ENCODE measurements around the gene RCAN1. TPM values are rescaled to one million over a fixed set of nuclear protein-coding genes. Genes with fewer than 3 reads are reported as not detected.

Gene RCAN1
- total and polyA plus RNA-seq, 9 of the 15 experiments (the other 6 are each of a cell fraction or from before 2014, with no cell fraction given): 4.4 to 16.5 (median 12.3) TPM

- TF ChIP-seq, protein P1, sequence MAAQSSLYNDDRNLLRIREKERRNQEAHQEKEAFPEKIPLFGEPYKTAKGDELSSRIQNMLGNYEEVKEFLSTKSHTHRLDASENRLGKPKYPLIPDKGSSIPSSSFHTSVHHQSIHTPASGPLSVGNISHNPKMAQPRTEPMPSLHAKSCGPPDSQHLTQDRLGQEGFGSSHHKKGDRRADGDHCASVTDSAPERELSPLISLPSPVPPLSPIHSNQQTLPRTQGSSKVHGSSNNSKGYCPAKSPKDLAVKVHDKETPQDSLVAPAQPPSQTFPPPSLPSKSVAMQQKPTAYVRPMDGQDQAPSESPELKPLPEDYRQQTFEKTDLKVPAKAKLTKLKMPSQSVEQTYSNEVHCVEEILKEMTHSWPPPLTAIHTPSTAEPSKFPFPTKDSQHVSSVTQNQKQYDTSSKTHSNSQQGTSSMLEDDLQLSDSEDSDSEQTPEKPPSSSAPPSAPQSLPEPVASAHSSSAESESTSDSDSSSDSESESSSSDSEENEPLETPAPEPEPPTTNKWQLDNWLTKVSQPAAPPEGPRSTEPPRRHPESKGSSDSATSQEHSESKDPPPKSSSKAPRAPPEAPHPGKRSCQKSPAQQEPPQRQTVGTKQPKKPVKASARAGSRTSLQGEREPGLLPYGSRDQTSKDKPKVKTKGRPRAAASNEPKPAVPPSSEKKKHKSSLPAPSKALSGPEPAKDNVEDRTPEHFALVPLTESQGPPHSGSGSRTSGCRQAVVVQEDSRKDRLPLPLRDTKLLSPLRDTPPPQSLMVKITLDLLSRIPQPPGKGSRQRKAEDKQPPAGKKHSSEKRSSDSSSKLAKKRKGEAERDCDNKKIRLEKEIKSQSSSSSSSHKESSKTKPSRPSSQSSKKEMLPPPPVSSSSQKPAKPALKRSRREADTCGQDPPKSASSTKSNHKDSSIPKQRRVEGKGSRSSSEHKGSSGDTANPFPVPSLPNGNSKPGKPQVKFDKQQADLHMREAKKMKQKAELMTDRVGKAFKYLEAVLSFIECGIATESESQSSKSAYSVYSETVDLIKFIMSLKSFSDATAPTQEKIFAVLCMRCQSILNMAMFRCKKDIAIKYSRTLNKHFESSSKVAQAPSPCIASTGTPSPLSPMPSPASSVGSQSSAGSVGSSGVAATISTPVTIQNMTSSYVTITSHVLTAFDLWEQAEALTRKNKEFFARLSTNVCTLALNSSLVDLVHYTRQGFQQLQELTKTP (IDR thresholded peaks at IDR 0.05; ENCODE audit: low read depth in 1 of 2, partially characterized antibody in 2 of 2): no peak
Observed at GRCh38 chr21:34636961-34637360, 22.0 kb upstream of the RCAN1 start (continued).

DNA sequence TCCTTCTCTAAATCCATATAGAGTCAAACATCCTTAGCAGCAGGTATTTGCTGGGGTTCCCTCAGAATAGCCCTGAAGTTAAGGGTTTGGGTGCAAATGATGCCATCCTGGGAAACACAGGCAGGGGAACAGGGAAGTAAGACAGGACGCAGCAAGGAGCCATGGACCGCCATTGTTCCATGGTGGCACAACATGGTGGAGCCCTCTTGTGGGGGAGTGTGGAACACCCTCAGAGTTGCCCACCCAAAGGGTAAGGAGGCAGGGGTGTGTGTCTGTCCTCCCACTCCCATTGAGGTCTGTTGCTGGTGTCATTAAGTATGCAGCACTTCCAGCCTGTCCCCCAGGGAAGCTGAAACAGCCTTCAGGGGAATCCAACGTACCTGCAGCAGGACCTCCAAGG is 20.4 kb upstream of the RCAN1 start:
- Histone ChIP-seq H3K9ac (ENCODE audit: insufficient read depth in 1 of 2, low read depth in 2 of 2, low read length in 2 of 2) (no peak overlapping the region), H3K79me2 (ENCODE audit: control insufficient read depth, insufficient read depth, low read length) (no peaks in the 10 kb centered on the region), H3K36me3 (ENCODE audit: control insufficient read depth, insufficient read depth, low read length) (no peaks in the 10 kb centered on the region), H3K9me1 (ENCODE audit: control insufficient read depth, insufficient read depth, low read length) (no peaks in the 10 kb centered on the region), H3K4me1 (replicated peaks in 1 of 2; ENCODE audit: control insufficient read depth in 2 of 2, insufficient read depth in 2 of 2, low read length in 2 of 2) (peaks cover 0 to 4% of the 10 kb centered on the region in 2 experiments; a peak in 1 of 5 replicates), H3K27ac (ENCODE audit: extremely low read depth, low read depth, low read length) (no peak overlapping the region), H3K4me3 (no peak overlapping the region), H2AFZ (ENCODE audit: low read depth, low read length) (peak overlapping the region; percentile 84), H4K20me1 (replicated peaks; ENCODE audit: control insufficient read depth, insufficient read depth, low read length) (no peaks in the 10 kb centered on the region), H3K9me3 (replicated peaks; ENCODE audit: control insufficient read depth, insufficient read depth, low read depth, low read length) (no peaks in the 10 kb centered on the region), H3K4me2 (ENCODE audit: insufficient read depth, low read length) (peak overlapping the region; percentile 61), H3K27me3 (ENCODE audit: control insufficient read depth in 2 of 2, insufficient read depth in 2 of 2, low read length in 2 of 2) (peaks cover 12 to 26% of the 10 kb centered on the region in 2 experiments)
- FAIRE-seq (peak; percentile 77), ATAC-seq (peak; percentile 85), DNase-seq (ENCODE audit: extremely low read depth in 1 of 4, low spot score in 3 of 4) (peak; percentile 53 to 68 (median 64))
- POLR2A ChIA-PET: no interaction called here
- BruUV-seq (replicated peaks): no TSS peak
- in situ Hi-C loops (cut with MboI): loop anchor here (10.0 to 25.0 kb wide), 2 partner anchors 248 to 711 kb away; partner anchors contain the start of gene SMIM11
- intact Hi-C loops (cut with micrococcal nuclease): no loop called here
- 0% methylated on average over 3 of the region's 3 CpGs for WGBS (ENCODE audit: insufficient coverage, low coverage, missing lambda C conversion rate)
- CTCF ChIA-PET (ENCODE audit: low intra/inter-chr PET ratio): no interaction called here
- TF ChIP-seq REST (IDR thresholded peaks at IDR 0.05; ENCODE audit: borderline replicate concordance) (peak; percentile 31; the same call in 1 of the 2 replicates), REST (CRISPR knock-in tag; IDR thresholded peaks at IDR 0.05; ENCODE audit: low read depth) (no peak), ZNF12 (CRISPR knock-in tag; IDR thresholded peaks at IDR 0.05) (0 out of 2 replicates have a peak, but pooled peaks have one; percentile 23)
- TF ChIP-seq, protein P2, sequence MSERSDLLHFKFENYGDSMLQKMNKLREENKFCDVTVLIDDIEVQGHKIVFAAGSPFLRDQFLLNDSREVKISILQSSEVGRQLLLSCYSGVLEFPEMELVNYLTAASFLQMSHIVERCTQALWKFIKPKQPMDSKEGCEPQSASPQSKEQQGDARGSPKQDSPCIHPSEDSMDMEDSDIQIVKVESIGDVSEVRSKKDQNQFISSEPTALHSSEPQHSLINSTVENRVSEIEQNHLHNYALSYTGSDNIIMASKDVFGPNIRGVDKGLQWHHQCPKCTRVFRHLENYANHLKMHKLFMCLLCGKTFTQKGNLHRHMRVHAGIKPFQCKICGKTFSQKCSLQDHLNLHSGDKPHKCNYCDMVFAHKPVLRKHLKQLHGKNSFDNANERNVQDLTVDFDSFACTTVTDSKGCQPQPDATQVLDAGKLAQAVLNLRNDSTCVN (CRISPR knock-in tag; IDR thresholded peaks at IDR 0.05): no peak
